Activated T-helper 17 cell treated with anti-CD3 and anti-CD28 coated beads, Interleukin-2, amount 50 U/mL, for 72 hours (primary cell): ENCODE results near the gene MAML2. TPM values are rescaled to one million over a fixed set of nuclear protein-coding genes. Genes with fewer than 3 reads are reported as not detected.

Experiments
- ATAC-seq: fragments of 150-1000 bp; cut with Tn5 transposase; replicated peaks from 2 replicates; pipeline ENCODE4 v1.10.0; 2021; ENCODE audit warnings: mild to moderate bottlenecking, moderate library complexity
- H3K27ac Mint-ChIP-seq: one replicate; pipeline ENCODE4 v1.8.0; 2022; ENCODE audit warnings: mixed read lengths
- H3K27me3 Mint-ChIP-seq: one replicate; pipeline ENCODE4 v1.8.0; 2022; ENCODE audit warnings: mixed read lengths
- H3K36me3 Mint-ChIP-seq: one replicate; pipeline ENCODE4 v1.8.0; 2022; ENCODE audit warnings: low read depth, mild to moderate bottlenecking, mixed read lengths
- H3K4me1 Mint-ChIP-seq: one replicate; pipeline ENCODE4 v1.8.0; 2022; ENCODE audit warnings: mixed read lengths
- H3K4me3 Mint-ChIP-seq: one replicate; pipeline ENCODE4 v1.8.0; 2022; ENCODE audit warnings: mild to moderate bottlenecking, mixed read lengths
- H3K9me3 Mint-ChIP-seq: one replicate; pipeline ENCODE4 v1.8.0; 2022; ENCODE audit warnings: mixed read lengths
- total RNA-seq, 2 donors: library from RNA; stranded (reverse); gene quantifications; one replicate each; pipeline ENCODE4 v1.2.3, GENCODE V29; 2022

The MAML2 gene
- total RNA-seq, 2 donors from 2014 or later: 11.2 to 17.4 TPM

DNA sequence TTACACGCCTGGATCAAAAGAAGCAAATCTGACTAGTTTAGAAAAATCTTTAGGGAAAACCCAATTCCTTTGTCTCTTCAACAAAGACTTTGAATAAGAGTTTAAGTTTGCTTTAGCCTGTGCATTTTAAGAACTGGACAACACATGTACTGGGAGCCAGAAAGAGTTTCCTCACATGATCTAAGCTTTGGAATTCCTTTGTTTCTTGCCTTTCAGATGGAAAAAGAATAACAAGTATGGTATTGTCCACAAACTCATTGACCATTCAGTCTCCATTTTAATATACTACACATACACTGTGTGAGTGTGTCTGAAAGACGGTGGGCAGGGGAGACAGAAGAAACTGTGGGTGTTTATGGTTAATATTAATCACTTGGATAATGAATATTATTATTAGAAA is 205.6 kb downstream of the MAML2 start:
- no peaks in the 10 kb centered on the region for H3K36me3 Mint-ChIP-seq
- H3K4me1 Mint-ChIP-seq: peaks cover 44% of the 10 kb centered on the region
- H3K4me3 Mint-ChIP-seq: peak overlapping the region; percentile 70
- no peaks in the 10 kb centered on the region for H3K9me3 Mint-ChIP-seq
- no peak for ATAC-seq
- H3K27me3 Mint-ChIP-seq: no peaks in the 10 kb centered on the region
- H3K27ac Mint-ChIP-seq: peak overlapping the region; percentile 79

DNA sequence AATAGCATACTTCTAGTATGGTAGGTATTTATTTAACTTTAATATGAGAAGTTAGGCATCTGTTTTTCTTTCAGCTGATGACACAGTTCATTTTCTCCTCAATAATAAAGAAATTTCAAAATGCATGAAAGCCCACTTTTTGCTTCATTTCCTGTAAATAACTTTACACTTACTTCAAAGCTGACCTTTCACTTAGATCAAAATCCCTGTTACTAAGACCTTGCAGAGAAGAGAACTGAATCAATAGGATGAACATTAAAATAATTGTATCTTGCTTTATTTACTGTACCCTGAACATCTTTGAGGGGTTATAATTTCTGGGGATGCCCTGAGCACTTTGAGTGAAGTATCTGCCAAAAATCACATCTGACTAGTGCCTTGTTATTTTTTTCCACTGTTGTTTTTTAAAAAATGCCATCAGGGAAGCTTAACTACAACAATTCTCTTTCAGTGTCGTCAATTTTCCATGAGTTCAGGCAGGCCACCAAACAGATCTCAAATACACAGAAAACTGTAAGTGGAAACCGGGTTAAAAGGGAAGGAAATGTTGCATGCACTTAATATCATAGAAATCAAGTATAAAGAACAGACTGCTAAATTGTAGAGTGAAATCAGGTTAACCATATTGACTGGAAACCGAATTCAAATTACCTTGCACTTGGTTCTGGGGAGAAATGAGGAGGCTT is 206.2 kb downstream of the MAML2 start:
- peak overlapping the region; percentile 70 for H3K4me3 Mint-ChIP-seq
- H3K4me1 Mint-ChIP-seq: peaks cover 44% of the 10 kb centered on the region
- H3K27me3 Mint-ChIP-seq: no peaks in the 10 kb centered on the region
- H3K9me3 Mint-ChIP-seq: no peaks in the 10 kb centered on the region
- no peak for ATAC-seq
- H3K27ac Mint-ChIP-seq: peak overlapping the region; percentile 79
- H3K36me3 Mint-ChIP-seq: no peaks in the 10 kb centered on the region

DNA sequence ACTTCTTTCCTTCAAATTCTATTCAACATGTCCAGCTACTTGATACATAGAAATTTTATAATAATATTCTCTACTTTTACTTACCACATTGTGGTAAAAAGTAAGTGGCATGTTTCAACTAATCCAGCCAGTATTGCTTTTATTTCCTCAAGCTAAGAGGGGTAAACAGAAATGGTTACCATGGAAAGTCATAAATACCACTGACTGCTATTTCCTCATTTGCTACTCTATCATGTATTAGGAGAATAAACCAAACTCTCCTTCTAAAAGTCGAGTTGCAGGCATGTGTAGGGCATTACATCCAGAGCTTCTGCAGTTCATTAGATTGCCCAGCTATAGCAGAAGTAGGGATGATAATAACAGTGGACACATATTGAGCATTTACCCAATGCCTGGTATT is 208.4 kb downstream of the MAML2 start:
- Mint-ChIP-seq H3K27ac (no peak overlapping the region), H3K4me1 (peaks cover 33% of the 10 kb centered on the region), H3K27me3 (no peaks in the 10 kb centered on the region), H3K9me3 (no peaks in the 10 kb centered on the region), H3K4me3 (no peak overlapping the region), H3K36me3 (no peaks in the 10 kb centered on the region)
- ATAC-seq: no peak

DNA sequence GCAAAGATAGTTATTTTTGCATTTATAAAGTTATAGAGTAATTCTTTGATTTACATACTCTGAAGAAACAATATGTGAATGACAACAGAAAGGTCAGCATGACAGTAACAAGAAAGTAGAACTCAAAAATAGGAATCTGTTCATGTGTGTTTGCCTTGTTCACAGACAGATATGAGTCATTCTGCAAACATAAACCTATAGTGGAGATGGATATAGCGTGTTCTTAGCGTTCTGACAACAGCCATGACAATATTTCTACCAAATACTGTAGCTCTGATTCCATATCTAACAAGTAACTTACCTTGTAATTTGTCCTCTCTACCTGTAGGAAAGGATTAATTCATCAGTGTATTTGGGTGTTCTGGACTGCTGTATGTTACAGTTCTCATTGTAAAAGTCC is 210.6 kb downstream of the MAML2 start:
- Mint-ChIP-seq H3K36me3 (no peaks in the 10 kb centered on the region), H3K4me3 (no peak overlapping the region), H3K4me1 (peaks cover 28% of the 10 kb centered on the region), H3K27ac (no peak overlapping the region), H3K9me3 (no peaks in the 10 kb centered on the region), H3K27me3 (no peaks in the 10 kb centered on the region)
- no peak for ATAC-seq

DNA sequence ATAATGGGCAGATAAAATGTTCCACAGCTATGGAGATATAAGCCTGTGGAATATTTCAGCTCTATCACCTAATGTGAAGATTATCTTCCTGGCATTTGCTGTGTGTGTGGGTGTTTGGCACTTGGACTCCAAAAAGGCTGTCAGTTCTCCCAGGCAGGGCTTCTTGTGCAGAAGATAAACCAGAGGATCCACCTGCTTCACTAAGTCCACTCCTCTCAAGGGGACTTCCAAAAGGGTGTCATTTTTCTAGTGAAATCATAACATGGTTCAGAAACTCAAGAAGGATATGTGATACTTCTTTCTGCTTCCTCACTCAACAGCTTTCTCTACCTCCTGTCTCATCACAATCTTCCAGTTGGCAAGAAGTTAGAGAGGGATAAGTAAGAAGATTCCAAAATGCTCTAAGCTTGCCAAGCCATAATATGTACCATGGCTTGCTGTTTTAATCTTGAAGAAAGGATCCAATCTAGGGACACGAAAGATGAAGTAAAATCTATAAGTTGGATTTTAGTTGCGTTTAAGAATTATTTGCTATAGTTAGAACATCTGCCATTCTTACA is 212.9 kb downstream of the MAML2 start:
- H3K27ac Mint-ChIP-seq: peak overlapping the region; percentile 6
- H3K27me3 Mint-ChIP-seq: no peaks in the 10 kb centered on the region
- H3K36me3 Mint-ChIP-seq: no peaks in the 10 kb centered on the region
- H3K4me3 Mint-ChIP-seq: no peak overlapping the region
- ATAC-seq: no peak
- H3K9me3 Mint-ChIP-seq: no peaks in the 10 kb centered on the region
- peaks cover 33% of the 10 kb centered on the region for H3K4me1 Mint-ChIP-seq

DNA sequence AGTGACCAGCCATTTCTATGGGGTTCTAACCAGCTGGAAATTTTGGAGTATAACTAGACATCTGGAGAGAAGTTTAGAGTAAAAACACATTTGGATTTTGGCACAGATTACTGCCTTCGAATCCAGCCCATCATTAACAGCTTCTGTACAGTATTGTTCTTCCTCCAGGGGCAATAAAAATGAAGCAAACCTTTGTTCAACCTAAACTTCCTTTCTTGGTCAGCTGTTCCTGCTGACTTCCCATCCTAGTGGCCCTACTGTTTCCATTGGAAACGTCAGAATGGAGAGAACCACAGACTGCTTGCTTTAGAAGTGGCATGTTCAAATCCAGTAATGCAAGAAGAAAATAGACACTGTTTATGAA is 215.4 kb downstream of the MAML2 start:
- Mint-ChIP-seq H3K27ac (peak overlapping the region; percentile 50), H3K36me3 (no peaks in the 10 kb centered on the region), H3K9me3 (no peaks in the 10 kb centered on the region), H3K4me3 (no peak overlapping the region), H3K27me3 (no peaks in the 10 kb centered on the region), H3K4me1 (peaks cover 32% of the 10 kb centered on the region)
- no peak for ATAC-seq

DNA sequence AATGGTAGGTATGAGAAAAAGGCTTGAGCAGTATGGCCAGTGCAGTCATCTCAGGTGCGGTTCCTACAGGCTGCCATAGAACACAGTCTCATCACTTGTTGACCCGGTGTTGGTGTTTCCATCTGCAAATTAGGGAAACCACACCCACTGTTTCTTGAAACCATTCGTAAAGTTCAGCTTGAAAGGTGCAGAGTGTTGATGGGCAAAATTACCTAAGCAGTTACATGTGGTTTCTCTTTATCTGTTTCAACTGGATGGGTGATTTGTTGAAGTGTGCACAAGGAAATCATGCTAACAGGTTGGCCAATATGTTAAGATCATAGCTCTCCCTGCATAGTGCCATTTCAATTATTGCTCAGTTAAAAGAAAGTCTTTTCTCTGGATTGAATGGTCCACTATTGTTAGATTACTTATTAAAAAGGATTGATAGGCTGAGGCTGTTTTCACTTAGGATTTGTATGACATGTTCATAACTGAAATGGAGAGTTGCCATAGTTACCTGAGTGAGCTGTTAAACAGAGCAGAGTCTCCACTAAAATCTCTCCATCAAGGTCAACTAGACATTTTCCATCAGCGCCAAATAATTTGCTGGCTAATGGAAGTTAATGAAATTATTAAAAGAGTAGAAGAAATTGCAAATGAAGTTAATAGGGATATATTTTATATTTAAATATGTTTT is 215.9 kb downstream of the MAML2 start:
- peak; percentile 31 for ATAC-seq
- Mint-ChIP-seq H3K4me1 (peaks cover 32% of the 10 kb centered on the region), H3K4me3 (no peak overlapping the region), H3K9me3 (no peaks in the 10 kb centered on the region), H3K36me3 (no peaks in the 10 kb centered on the region), H3K27ac (peak overlapping the region; percentile 50), H3K27me3 (no peaks in the 10 kb centered on the region)

DNA sequence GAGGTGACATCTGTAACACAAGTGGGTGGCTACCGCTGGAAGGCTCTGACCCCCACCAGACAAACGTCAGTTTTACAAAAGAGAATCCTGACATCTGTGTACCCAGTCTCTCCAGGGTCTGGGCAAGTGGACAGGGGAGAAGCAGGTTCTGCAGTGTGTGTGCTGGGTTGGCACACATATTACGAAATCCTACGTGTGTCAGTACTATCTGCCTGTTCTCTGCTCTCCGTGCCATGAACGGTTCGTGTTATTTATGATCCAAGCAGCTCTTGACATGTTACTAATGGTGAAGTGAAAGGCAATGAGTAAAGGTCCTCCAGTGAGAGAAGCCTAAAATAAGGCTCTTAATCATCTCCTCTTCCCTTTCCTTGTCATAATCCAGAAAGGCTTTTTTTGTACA is 217.6 kb downstream of the MAML2 start:
- peak overlapping the region; percentile 25 for H3K27ac Mint-ChIP-seq
- no peaks in the 10 kb centered on the region for H3K36me3 Mint-ChIP-seq
- peaks cover 32% of the 10 kb centered on the region for H3K4me1 Mint-ChIP-seq
- no peak for ATAC-seq
- H3K27me3 Mint-ChIP-seq: no peaks in the 10 kb centered on the region
- H3K9me3 Mint-ChIP-seq: no peaks in the 10 kb centered on the region
- H3K4me3 Mint-ChIP-seq: no peak overlapping the region

DNA sequence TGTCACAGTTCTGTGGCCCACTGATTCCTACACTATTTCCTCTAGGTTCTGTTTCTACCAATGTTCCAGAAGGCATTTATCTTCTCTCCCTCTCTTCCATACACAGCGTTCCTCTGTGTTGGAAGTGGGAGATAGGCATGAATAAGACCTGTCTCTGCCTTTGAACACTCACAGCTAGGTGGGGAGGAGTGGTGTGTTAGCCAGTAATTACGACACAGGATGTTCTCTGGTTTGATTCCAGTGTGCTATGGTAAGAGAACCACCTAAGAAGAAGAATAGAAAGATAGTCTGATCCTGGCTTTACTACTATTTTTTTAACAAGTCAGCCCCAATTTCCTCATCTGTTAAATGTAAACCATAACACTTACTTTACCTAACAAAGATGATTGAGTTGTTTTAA is 218.8 kb downstream of the MAML2 start:
- H3K27me3 Mint-ChIP-seq: no peaks in the 10 kb centered on the region
- H3K27ac Mint-ChIP-seq: no peak overlapping the region
- no peaks in the 10 kb centered on the region for H3K36me3 Mint-ChIP-seq
- H3K4me3 Mint-ChIP-seq: no peak overlapping the region
- H3K4me1 Mint-ChIP-seq: peaks cover 26% of the 10 kb centered on the region
- ATAC-seq: no peak
- no peaks in the 10 kb centered on the region for H3K9me3 Mint-ChIP-seq

DNA sequence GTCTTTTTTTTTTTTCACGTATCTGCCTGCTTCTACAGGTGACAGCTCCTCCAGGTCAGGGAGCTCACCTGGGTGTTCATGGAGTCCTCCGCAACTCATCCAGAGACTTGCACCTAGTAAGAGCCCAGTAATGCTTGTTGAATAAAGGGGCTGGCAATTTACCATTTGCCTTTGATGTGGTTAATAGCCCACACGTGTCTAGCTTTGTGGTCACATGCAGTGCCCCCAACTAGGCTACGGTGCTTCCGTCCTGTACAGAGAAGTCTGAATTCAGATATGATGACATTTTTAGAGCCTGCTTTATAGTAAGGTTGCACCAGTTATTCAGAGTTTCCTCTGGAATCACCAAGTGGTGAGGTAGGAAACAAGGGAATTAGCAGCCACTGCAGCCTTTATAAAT is 219.7 kb downstream of the MAML2 start:
- Mint-ChIP-seq H3K4me1 (peaks cover 21% of the 10 kb centered on the region), H3K9me3 (no peaks in the 10 kb centered on the region), H3K36me3 (no peaks in the 10 kb centered on the region), H3K27ac (no peak overlapping the region), H3K27me3 (no peaks in the 10 kb centered on the region), H3K4me3 (no peak overlapping the region)
- no peak for ATAC-seq

DNA sequence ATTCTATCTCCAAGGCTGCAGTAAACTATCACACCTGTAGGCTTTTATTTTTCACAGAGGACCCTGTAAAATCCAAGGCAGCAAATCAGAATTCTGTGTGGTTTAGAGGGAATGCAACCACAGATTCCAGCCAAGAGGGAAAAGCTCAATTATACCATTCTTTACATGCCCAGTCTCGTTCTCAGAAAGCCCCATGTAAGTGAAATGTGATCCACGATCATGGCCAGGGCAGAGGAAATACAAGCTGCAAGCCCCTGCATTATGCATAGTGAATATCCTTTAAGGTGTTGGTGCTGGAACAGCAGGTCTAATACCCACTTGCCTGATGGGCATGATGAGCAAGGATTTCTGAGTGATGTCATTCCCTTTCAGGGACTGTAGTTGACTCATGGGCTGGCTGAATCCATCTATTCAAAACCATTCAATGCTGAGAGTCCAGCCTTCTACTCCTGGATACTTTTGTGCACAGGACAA is 220.4 kb downstream of the MAML2 start:
- H3K27ac Mint-ChIP-seq: no peak overlapping the region
- H3K4me1 Mint-ChIP-seq: peaks cover 21% of the 10 kb centered on the region
- H3K4me3 Mint-ChIP-seq: no peak overlapping the region
- H3K36me3 Mint-ChIP-seq: no peaks in the 10 kb centered on the region
- peak; percentile 51 for ATAC-seq
- no peaks in the 10 kb centered on the region for H3K27me3 Mint-ChIP-seq
- H3K9me3 Mint-ChIP-seq: no peaks in the 10 kb centered on the region

DNA sequence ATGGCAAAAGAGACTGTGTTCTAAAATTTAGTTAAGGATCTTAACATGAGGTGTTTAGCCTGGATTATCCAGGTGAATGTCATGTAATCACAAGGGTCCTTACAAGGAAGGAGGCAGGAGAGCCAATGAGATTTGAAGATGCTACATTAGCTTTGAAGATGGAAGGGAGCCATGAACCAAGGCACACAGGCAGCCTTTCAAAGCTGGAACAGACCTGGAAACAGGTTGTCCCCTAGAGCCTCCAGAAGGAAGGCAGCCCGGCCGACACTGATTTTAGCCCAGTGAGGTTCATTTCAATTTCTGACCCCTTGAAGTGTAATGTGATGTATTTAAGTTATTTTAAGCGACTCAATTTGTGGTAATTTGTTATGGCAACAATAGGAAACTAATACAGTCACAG is 223.8 kb downstream of the MAML2 start:
- peaks cover 3% of the 10 kb centered on the region for H3K4me1 Mint-ChIP-seq

DNA sequence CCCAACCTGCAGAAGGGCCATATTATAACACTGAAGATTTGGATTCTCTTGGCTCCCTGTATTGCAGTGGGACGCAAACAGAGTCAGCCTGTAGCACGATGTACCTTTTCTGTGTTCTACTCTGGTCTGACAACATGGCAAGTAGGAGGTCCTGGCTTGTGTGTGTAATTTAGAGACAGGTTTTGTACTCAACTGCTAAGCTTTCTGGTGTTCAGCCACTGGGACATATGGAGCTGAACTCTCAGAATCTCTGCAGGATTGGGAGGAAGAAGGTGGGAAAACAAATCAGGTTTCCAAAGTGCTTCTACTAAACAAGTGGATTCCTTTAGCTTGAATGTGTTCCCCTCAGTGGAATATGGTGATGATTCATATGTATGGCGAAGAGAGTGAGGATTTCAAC is 226.6 kb downstream of the MAML2 start:
- no peak for ATAC-seq
- H3K27ac Mint-ChIP-seq: no peak overlapping the region
- no peak overlapping the region for H3K4me3 Mint-ChIP-seq
- H3K36me3 Mint-ChIP-seq: peaks cover 16% of the 10 kb centered on the region
- no peaks in the 10 kb centered on the region for H3K27me3 Mint-ChIP-seq
- peaks cover 13% of the 10 kb centered on the region for H3K4me1 Mint-ChIP-seq
- no peaks in the 10 kb centered on the region for H3K9me3 Mint-ChIP-seq

More for the DNA sequence above, 223.8 kb downstream of the MAML2 start:
- no peak for ATAC-seq
- no peak overlapping the region for H3K4me3 Mint-ChIP-seq
- H3K27ac Mint-ChIP-seq: no peak overlapping the region
- peaks cover 14% of the 10 kb centered on the region for H3K36me3 Mint-ChIP-seq
- H3K9me3 Mint-ChIP-seq: no peaks in the 10 kb centered on the region
- H3K27me3 Mint-ChIP-seq: no peaks in the 10 kb centered on the region

DNA sequence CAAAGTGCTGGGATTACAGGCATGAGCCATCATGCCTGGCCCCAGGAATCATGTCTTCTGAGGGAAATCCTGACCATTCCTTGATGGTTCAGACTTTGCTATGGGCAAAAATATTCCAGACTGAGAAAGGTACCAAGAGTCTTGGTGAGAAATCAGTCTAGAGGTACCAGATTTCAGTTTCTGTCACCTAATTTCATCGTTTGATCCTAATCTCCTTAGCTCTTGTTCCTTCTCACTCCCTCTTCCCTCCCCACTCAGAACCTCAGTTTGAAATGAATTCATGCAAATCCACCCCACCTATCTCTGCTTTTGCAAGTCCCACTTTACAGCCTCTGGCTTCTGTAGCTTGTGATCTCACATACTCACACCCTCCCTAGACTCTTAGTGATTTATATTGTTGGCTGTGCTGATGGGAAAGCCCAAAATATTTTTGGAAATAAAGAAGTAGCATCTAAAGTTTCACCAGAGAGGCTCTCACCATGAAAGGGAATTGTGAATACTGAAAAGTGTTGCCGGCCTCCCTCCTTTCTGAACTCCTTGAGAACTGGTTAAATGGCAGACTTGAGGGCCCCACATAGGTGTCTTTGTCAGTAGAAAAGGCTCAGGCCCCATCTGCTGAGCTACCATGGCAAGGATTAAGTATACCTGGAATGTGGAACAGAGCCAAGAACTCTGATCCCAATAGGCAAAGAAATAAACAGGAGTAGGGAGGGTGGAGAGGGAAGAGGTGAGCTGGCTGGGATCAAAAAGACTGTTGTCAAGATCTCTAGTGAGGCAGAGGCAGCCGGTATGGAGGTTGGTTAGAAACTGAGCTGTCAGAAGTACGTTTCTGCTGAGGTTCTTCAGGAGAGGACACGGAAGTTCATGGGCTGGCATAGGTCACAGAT is 228.6 kb downstream of the MAML2 start:
- no peaks in the 10 kb centered on the region for H3K9me3 Mint-ChIP-seq
- no peak overlapping the region for H3K27ac Mint-ChIP-seq
- H3K27me3 Mint-ChIP-seq: no peaks in the 10 kb centered on the region
- peaks cover 17% of the 10 kb centered on the region for H3K4me1 Mint-ChIP-seq
- ATAC-seq: peak; percentile 37
- no peak overlapping the region for H3K4me3 Mint-ChIP-seq
- peaks cover 20% of the 10 kb centered on the region for H3K36me3 Mint-ChIP-seq
